Fibroblast of the aortic adventitia (primary cell): Measurements from ENCODE around the gene TOE1. TPM values are rescaled to one million over a fixed set of nuclear protein-coding genes. Genes with fewer than 3 reads are reported as not detected.

Experiments
- DNase-seq: peaks from one replicate; pipeline ENCODE4 v3.0.0-alpha.2; 2010; ENCODE audit warnings: low read depth
- H3K4me3 ChIP-seq: 2 replicates; pipeline ENCODE4 v1.5.1; 2011; ENCODE audit warnings: low read depth, mild to moderate bottlenecking, control low read depth, low read length, moderate library complexity
- CTCF ChIP-seq: IDR thresholded peaks from 2 replicates; pipeline ENCODE4 v1.5.1; 2011; ENCODE audit warnings: mild to moderate bottlenecking, low read length, control low read depth, inconsistent platforms; ENCODE audit not compliant: insufficient read depth
- total RNA-seq: library from RNA; depleted of rRNA; stranded (reverse); fragments of >200 nt; gene quantifications from 2 replicates; pipeline ENCODE4 v1.2.3, GENCODE V29; 2012; ENCODE audit warnings: low replicate concordance

The TOE1 gene
- total RNA-seq, 1 donor = 14.7 TPM

- no peak overlapping the region for H3K4me3 ChIP-seq
- DNase-seq = no peak
- no peak for TF ChIP-seq CTCF
Measured at GRCh38 chr1:45314266-45314665, 25.7 kb upstream of the TOE1 start.

GRCh38 chr1:45317166-45317565 lies 22.8 kb upstream of the TOE1 start:
- no peak for DNase-seq
- no peak for TF ChIP-seq CTCF
- no peak overlapping the region for H3K4me3 ChIP-seq

- no peak for DNase-seq
- TF ChIP-seq CTCF = no peak
Measured at GRCh38 chr1:45319761-45320160, 20.2 kb upstream of the TOE1 start.

GRCh38 chr1:45321444-45321843 lies 18.5 kb upstream of the TOE1 start:
- no peak for DNase-seq
- no peak for TF ChIP-seq CTCF
- no peak overlapping the region for H3K4me3 ChIP-seq

More at GRCh38 chr1:45319761-45320160, 20.2 kb upstream of the TOE1 start:
- no peak overlapping the region for H3K4me3 ChIP-seq

GRCh38 chr1:45322486-45323040 lies 17.4 kb upstream of the TOE1 start:
- DNase-seq = no peak
- no peak for TF ChIP-seq CTCF
- H3K4me3 ChIP-seq = no peak overlapping the region

- H3K4me3 ChIP-seq = no peak overlapping the region
- no peak for DNase-seq
- TF ChIP-seq CTCF = no peak
Measured at GRCh38 chr1:45325851-45326506, 14.0 kb upstream of the TOE1 start.
